Muscle of back (tissue), 11 donors: Measurements from ENCODE around the gene HOXB6. TPM values are rescaled to one million over a fixed set of nuclear protein-coding genes. Genes with fewer than 3 reads are reported as not detected.

ENCODE experiments used
- DNase-seq, 3 donors: peaks; one replicate each; pipeline versions ENCODE4 v3.0.0 to v3.0.0-alpha.2; 2013
- polyA plus RNA-seq, 10 donors: library from polyadenylated mRNA; unstranded; fragments of 120-200 nt; gene quantifications; one replicate each; pipeline ENCODE4 v1.2.1, GENCODE V29; 2013; ENCODE audit not compliant: insufficient read length in 10 of 10

Gene HOXB6
- polyA plus RNA-seq, 10 donors, result 1.6 to 7.2 (median 2.8) TPM

- no peak for DNase-seq
Measured at GRCh38 chr17:48611213-48611612, 6.4 kb upstream of the HOXB6 start.

- peak; percentile 59 to 86 (median 79) for DNase-seq
Measured at GRCh38 chr17:48610282-48611211, 5.8 kb upstream of the HOXB6 start, which contains the start of gene HOXB7. Gene HOXB7, minus strand, starts transcription at chr17:48611017. Its CDS starts 99 bp downstream, at chr17:48610918.

GRCh38 chr17:48609759-48610281 lies 5.0 kb upstream of the HOXB6 start:
- no peak for DNase-seq

GRCh38 chr17:48609033-48609432 lies 4.2 kb upstream of the HOXB6 start:
- DNase-seq, result no peak

- DNase-seq, result no peak
Measured at GRCh38 chr17:48608494-48608834, 3.7 kb upstream of the HOXB6 start.

GRCh38 chr17:48606892-48607614 lies 2.3 kb upstream of the HOXB6 start:
- DNase-seq, result no peak

- DNase-seq, result peak in 1 of 3 donors; percentile 55
Measured at GRCh38 chr17:48605991-48606891, 1.5 kb upstream of the HOXB6 start.

- no peak for DNase-seq
Measured at GRCh38 chr17:48605409-48605919, 678 bp upstream of the HOXB6 start.

- no peak for DNase-seq
Measured at GRCh38 chr17:48603959-48604769, 622 bp downstream of the HOXB6 start.

- no peak for DNase-seq
Measured at GRCh38 chr17:48601539-48602425, 3.0 kb downstream of the HOXB6 start.

- no peak for DNase-seq
Measured at GRCh38 chr17:48601207-48601538, 3.6 kb downstream of the HOXB6 start.

- no peak for DNase-seq
Measured at GRCh38 chr17:48600244-48601098, 4.3 kb downstream of the HOXB6 start.

- no peak for DNase-seq
Measured at GRCh38 chr17:48599354-48599753, 5.4 kb downstream of the HOXB6 start.

GRCh38 chr17:48598736-48599135 lies 6.0 kb downstream of the HOXB6 start:
- no peak for DNase-seq

- peak in 1 of 3 donors; percentile 78 for DNase-seq
Measured at GRCh38 chr17:48597778-48598631, 6.8 kb downstream of the HOXB6 start.

- no peak for DNase-seq
Measured at GRCh38 chr17:48597528-48597777, 7.3 kb downstream of the HOXB6 start.

GRCh38 chr17:48596735-48597527 lies 7.9 kb downstream of the HOXB6 start:
- DNase-seq, result no peak
